ENCODE measurements around the gene TMEM106A. TPM values are rescaled to one million over a fixed set of nuclear protein-coding genes. Genes with fewer than 3 reads are reported as not detected.

TMEM106A gene
- total and polyA plus RNA-seq, 2 of the 13 experiments (the other 11 are each of a cell fraction or from before 2014, with no cell fraction given), result 16.9 to 35.9 TPM

DNA sequence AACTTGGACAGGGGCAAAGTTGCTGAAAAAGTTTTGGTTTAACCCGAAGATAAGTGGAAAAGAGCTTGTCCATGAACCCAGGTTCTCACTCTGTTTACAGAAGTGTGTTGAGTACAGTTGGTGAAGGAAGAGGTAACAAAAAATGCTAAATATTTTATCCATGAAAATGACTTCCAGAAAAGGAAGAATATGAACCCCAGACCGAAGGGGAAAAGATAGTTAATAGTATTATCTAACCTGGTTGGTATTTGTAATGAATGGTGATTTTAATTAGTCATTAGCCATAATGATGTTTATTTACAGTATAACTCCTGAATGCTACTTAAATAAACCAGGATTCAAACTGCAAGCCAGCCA is 574 bp upstream of the TMEM106A start:
- no peaks in the 10 kb centered on the region; a peak in 1 of 5 replicates for H3K27me3 ChIP-seq (ENCODE audit: control insufficient read depth in 1 of 2, insufficient read depth in 2 of 2, low read length in 2 of 2)
- peaks cover 27% of the 10 kb centered on the region for H3K79me2 ChIP-seq (ENCODE audit: insufficient read depth, low read length)
- H3K4me1 ChIP-seq (ENCODE audit: insufficient read depth, low read length), result peaks cover 56% of the 10 kb centered on the region
- H2AFZ ChIP-seq (ENCODE audit: low read length), result peak overlapping the region; percentile 64
- H3K27ac ChIP-seq (ENCODE audit: extremely low read length, insufficient read depth, low read length), result peak overlapping the region; percentile 80
- no peak for ATAC-seq
- ChIA-PET POLR2A (interaction anchor here (0.9 to 7.6 kb wide), 22 partner anchors 9 to 204 kb away, joined by 3 to 93 read pairs (median 7); partner anchors contain the start of genes BRCA1, IFI35, NBR1 and VAT1), CTCF (ENCODE audit: low intra/inter-chr PET ratio, low total read pairs) (no interaction called here)
- H3K9ac ChIP-seq (ENCODE audit: insufficient read depth, low read depth, low read length), result peak overlapping the region; percentile 75
- no peaks in the 10 kb centered on the region for H4K20me1 ChIP-seq (ENCODE audit: insufficient read depth, low read length)
- BruUV-seq (replicated peaks), result TSS peak; percentile 93
- H3K4me2 ChIP-seq (ENCODE audit: low read depth, low read length), result peak overlapping the region; percentile 98
- peaks cover 7 to 51% of the 10 kb centered on the region in 2 experiments for H3K36me3 ChIP-seq (replicated peaks in 1 of 2; ENCODE audit: control insufficient read depth in 1 of 2, insufficient read depth in 2 of 2, low read length in 2 of 2)
- WGBS (ENCODE audit: low lambda C conversion rate), result 3% methylated on average over 2 of the region's 2 CpGs
- H3K4me3 ChIP-seq (replicated peaks in 1 of 3; ENCODE audit: insufficient read depth in 1 of 3, low read depth in 2 of 3, low read length in 3 of 3), result peak overlapping the region; percentile 77 to 98 (median 77)
- in situ Hi-C loops (cut with HindIII; ENCODE audit: extremely low pct_ligation_motif_present, low pct_unique_long_range_greater_than_20kb) (no loop called here), intact Hi-C loops (cut with micrococcal nuclease; ENCODE audit: unreplicated experiment) (loop anchor here (5.0 kb wide), 1 partner anchor 189 kb away; the partner anchor contains the start of gene VAT1)
- H3K9me3 ChIP-seq (ENCODE audit: low read length), result no peaks in the 10 kb centered on the region
- peak; percentile 21 for FAIRE-seq
- no peak for DNase-seq (ENCODE audit: low spot score)
- no peak for TF ChIP-seq MEIS2 (CRISPR knock-in tag; IDR thresholded peaks at IDR 0.05)
- TF ChIP-seq NFKB2 (CRISPR knock-in tag; IDR thresholded peaks at IDR 0.05; ENCODE audit: borderline replicate concordance), result no peak
- 0 out of 2 replicates have a peak, but pooled peaks have one; percentile 12 for TF ChIP-seq FOXA3 (CRISPR knock-in tag; IDR thresholded peaks at IDR 0.05)
- TF ChIP-seq, protein P1, sequence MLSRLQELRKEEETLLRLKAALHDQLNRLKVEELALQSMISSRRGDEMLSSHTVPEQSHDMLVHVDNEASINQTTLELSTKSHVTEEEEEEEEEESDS (CRISPR knock-in tag; IDR thresholded peaks at IDR 0.05; ENCODE audit: borderline replicate concordance), result no peak
- TF ChIP-seq ZNF512B (CRISPR knock-in tag; IDR thresholded peaks at IDR 0.05; ENCODE audit: borderline replicate concordance), result no peak
- TF ChIP-seq NONO (IDR thresholded peaks at IDR 0.05), result no peak
- TF ChIP-seq NONO (CRISPR knock-in tag; conservative IDR thresholded peaks at IDR 0.05), result no peak
- peak; percentile 69; the same call in 1 of the 2 replicates for TF ChIP-seq NFIC (IDR thresholded peaks at IDR 0.05; ENCODE audit: low read length)
- TF ChIP-seq ZNF124 (CRISPR knock-in tag; IDR thresholded peaks at IDR 0.05), result peak; percentile 67; the same call in 1 of the 2 replicates
- TF ChIP-seq ZNF652 (CRISPR knock-in tag; IDR thresholded peaks at IDR 0.05; ENCODE audit: borderline replicate concordance, low read depth), result no peak
- TF ChIP-seq, protein P2, sequence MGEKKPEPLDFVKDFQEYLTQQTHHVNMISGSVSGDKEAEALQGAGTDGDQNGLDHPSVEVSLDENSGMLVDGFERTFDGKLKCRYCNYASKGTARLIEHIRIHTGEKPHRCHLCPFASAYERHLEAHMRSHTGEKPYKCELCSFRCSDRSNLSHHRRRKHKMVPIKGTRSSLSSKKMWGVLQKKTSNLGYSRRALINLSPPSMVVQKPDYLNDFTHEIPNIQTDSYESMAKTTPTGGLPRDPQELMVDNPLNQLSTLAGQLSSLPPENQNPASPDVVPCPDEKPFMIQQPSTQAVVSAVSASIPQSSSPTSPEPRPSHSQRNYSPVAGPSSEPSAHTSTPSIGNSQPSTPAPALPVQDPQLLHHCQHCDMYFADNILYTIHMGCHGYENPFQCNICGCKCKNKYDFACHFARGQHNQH (CRISPR knock-in tag; IDR thresholded peaks at IDR 0.05), result peak; percentile 11; the same call in 1 of the 2 replicates
- TF ChIP-seq, protein P3, sequence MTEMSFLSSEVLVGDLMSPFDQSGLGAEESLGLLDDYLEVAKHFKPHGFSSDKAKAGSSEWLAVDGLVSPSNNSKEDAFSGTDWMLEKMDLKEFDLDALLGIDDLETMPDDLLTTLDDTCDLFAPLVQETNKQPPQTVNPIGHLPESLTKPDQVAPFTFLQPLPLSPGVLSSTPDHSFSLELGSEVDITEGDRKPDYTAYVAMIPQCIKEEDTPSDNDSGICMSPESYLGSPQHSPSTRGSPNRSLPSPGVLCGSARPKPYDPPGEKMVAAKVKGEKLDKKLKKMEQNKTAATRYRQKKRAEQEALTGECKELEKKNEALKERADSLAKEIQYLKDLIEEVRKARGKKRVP (CRISPR knock-in tag; IDR thresholded peaks at IDR 0.05), result no peak
- no peak for TF ChIP-seq HMG20B (CRISPR knock-in tag; conservative IDR thresholded peaks at IDR 0.05)
- TF ChIP-seq RORA (CRISPR knock-in tag; IDR thresholded peaks at IDR 0.05), result peak; percentile 89
- TF ChIP-seq ARNT2 (CRISPR knock-in tag; IDR thresholded peaks at IDR 0.05; ENCODE audit: low read depth), result no peak
- no peak for TF ChIP-seq RNF2 (conservative IDR thresholded peaks at IDR 0.05; ENCODE audit: low read depth)
- TF ChIP-seq ZNF512 (CRISPR knock-in tag; IDR thresholded peaks at IDR 0.05), result no peak
- TF ChIP-seq PCBP1 (IDR thresholded peaks at IDR 0.05; ENCODE audit: borderline replicate concordance, low read depth, low read length), result no peak
- no peak for TF ChIP-seq SAFB2 (CRISPR knock-in tag; IDR thresholded peaks at IDR 0.05; ENCODE audit: borderline replicate concordance, low read depth)

Data from HepG2 (cell line).